Heart right ventricle (tissue), 16 donors: ENCODE results near the gene FLNA. TPM values are rescaled to one million over a fixed set of nuclear protein-coding genes. Genes with fewer than 3 reads are reported as not detected.

Experiments used
- ATAC-seq, 8 donors: fragments of 200-7000 bp; cut with Tn5 transposase; one replicate each; pipeline ENCODE4 v1.9.1; 2020; ENCODE audit warnings: mild to moderate bottlenecking in 8 of 8, moderate library complexity in 8 of 8, moderate number of reproducible peaks in 1 of 8
- DNase-seq, 2 donors: peaks; one replicate each; pipeline ENCODE4 v3.0.0-alpha.2; 2020
- H3K27ac ChIP-seq, 10 donors: fragments of 200-600 bp; sonication (generic) in 2 of 10; one replicate each; pipeline versions ENCODE4 v1.5.0 to v1.8.0; 2020 to 2022; ENCODE audit warnings: mild to moderate bottlenecking in 3 of 10
- H3K27me3 ChIP-seq, 7 donors: fragments of 200-600 bp; one replicate each; pipeline ENCODE4 v1.8.0; 2021 to 2022; ENCODE audit warnings: mild to moderate bottlenecking in 2 of 7
- H3K36me3 ChIP-seq, 9 donors: fragments of 200-600 bp; sonication (generic) in 1 of 9; one replicate each; pipeline versions ENCODE4 v1.5.0 to v1.8.0; 2020 to 2022; ENCODE audit warnings: mild to moderate bottlenecking in 2 of 9
- H3K4me1 ChIP-seq, 9 donors: fragments of 200-600 bp; sonication (generic) in 1 of 9; one replicate each; pipeline versions ENCODE4 v1.5.0 to v1.8.0; 2020 to 2022; ENCODE audit warnings: mild to moderate bottlenecking in 4 of 9
- H3K4me3 ChIP-seq, 10 donors: fragments of 200-600 bp; sonication (generic) in 2 of 10; one replicate each; pipeline versions ENCODE4 v1.5.0 to v1.8.0; 2020 to 2022; ENCODE audit warnings: mild to moderate bottlenecking in 7 of 10, moderate library complexity in 2 of 10
- H3K9me3 ChIP-seq, 11 donors: fragments of 200-600 bp in 10 of 11; sonication (generic) in 2 of 11; one replicate each; pipeline versions ENCODE4 v1.5.0 to v1.8.0; 2013 to 2022; ENCODE audit warnings: mild to moderate bottlenecking in 2 of 11, control low read depth in 1 of 11, moderate library complexity in 1 of 11
- WGBS, 2 donors: extraction: QIAGEN DNeasy Blood & Tissue Kit; methylation state at CpG; one replicate each; pipeline ENCODE4 v1.1.7; 2013; ENCODE audit warnings: inconsistent platforms in 1 of 2; 5-methylcytosine and 5-hydroxymethylcytosine counted together
- intact Hi-C, 10 donors: fragments of 100-400 bp; cut with DNase I; formaldehyde crosslinking; loops; one replicate each; pipeline versions ENCODE4 v1.11.1 to v1.14.2; 2022
- long read RNA-seq, 3 donors: library from polyadenylated mRNA; unstranded; transcript quantifications; one replicate each; pipeline ENCODE4 v2.0.0, GENCODE V29; 2020 to 2021
- polyA plus RNA-seq, 2 donors: library from polyadenylated mRNA; stranded (reverse); fragments of 200-250 nt; gene quantifications; one replicate each; pipeline ENCODE4 v1.2.3, GENCODE V29; 2013
- total RNA-seq, 10 donors: library from RNA; stranded (reverse); fragmentation: NEBNext Ultra II Directional in 3 of 10; extraction: Animal tissue kit (Norgen Biotek cat#: 25700) in 3 of 10; gene quantifications; one replicate each; pipeline versions ENCODE4 v1.2.1 to v1.2.4, GENCODE V29; 2021 to 2023
- TF ChIP-seq, protein P1 (sequence below), 9 donors: fragments of 200-600 bp; sonication (generic) in 2 of 9; IDR thresholded peaks; one replicate each; pipeline versions ENCODE4 v1.5.0 to v1.8.0; 2021 to 2022; ENCODE audit warnings: antibody characterized with exemption in 9 of 9, mild to moderate bottlenecking in 5 of 9, moderate library complexity in 1 of 9
- donor health status: Arrhythmogenic right ventricular cardiomyopathy.
- donor health status: ischemic (EF 13 %, LVEDD 7.1; RV severe dilation, severe dysfunction).
- donor health status: healthy with polysubstance abuse.
- donor health status: DM: no; HTN: yes; CAD: no.
- donor health status: DM: no; HTN: no; CAD: no.
- donor health status: ischemic (EF 25% LVEDD 6.9; RV normal size, moderate dysfunction).
- donor health status: ischemic (EF 25% LVEDD 5.7; RV mildly dilated, moderate dysfunction).
- donor health status: healthy.
- donor health status: DM: yes; HTN: yes; CAD: no.
- donor health status: Ischemic cardiomyopathy.
- donor health status: ischemic (EF 35%, LVEDD 5.7; RV mildly dilated, moderate dysfunction).
- donor health status: nonischemic (EF 11% LVEDD 7.7; RV severe dilation, severe dysfunction).
- donor health status: DM: yes; HTN: yes; CAD: no.
- donor health status: PGD.
- donor health status: ischemic (EF 29% LVEDD 5.4; RV normal size, mild dysfunction).
- donor health status: nonischemic (EF 23%, LVEDD 6.1; RV moderate dilation, normal function).

The FLNA gene
- total RNA-seq (100 to 1,000 TPM; 139 to 288 (median 181) TPM), polyA plus RNA-seq (100 to 1,000 TPM; 368 to 442 TPM)
- long read RNA-seq, donor 1, full-length matches to known transcripts = 13 of 206 reads
- long read RNA-seq, donor 1, partial matches to known transcripts = 165 of 206 reads
- long read RNA-seq, donor 1, other reads (novel, unspliced or antisense) = 28 of 206 reads
- long read RNA-seq, donor 2, full-length matches to known transcripts = 14 of 335 reads
- long read RNA-seq, donor 2, partial matches to known transcripts = 269 of 335 reads
- long read RNA-seq, donor 2, other reads (novel, unspliced or antisense) = 52 of 335 reads
- long read RNA-seq, donor 3, transcript FLNA-209 (3 exons, 1,026 nt) = major isoform, 8 of 495 reads
- long read RNA-seq, donor 3, partial matches to known transcripts = 442 of 495 reads
- long read RNA-seq, donor 3, other reads (novel, unspliced or antisense) = 45 of 495 reads

DNA sequence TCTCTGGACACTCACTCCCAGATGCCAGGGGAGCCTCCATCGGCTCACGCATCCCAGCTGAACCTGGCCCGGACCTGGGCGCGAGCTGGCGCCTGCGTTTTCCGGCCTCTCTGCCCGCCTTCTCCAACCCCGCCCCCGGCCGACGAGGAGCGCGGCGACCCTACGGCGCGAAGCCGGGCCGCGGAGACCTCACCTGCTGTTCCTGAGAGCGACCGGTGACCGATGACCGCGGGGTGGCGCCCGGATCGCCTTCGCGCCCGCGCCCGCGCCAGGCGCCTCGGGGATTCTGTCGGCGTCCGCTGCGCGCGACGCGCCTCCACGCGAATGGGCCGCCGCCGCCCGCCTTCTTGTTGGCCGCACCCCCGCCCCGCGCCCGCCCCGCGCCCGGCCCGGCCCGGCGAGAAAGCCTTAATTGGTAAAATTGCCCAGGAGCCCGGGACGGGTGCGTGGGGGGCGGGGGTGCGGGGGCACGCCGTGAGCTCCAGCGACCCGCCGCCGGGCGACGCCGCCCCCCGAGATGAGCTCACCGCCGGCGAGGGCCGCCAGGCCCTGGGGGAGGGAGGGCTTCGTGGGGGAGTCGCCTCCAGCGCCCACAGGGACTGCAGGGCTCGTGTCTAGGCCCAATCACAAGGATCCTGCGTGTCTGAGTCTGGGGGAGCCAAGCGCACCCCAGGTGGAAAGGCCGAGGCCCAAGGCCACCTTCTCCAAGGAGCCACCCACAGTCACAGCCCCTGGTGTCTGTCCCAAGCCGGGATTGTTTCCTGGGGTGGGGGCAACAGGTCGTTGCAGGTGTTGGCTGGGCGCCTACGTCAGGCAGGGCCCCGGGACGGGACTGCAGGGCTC, at the start of gene FLNA:
Gene FLNA (minus strand): TSS at position 322 of the 843 bp plus-strand sequence. CDS start 3,389 bp downstream, outside the sequence.
- 7% methylated on average over 31 to 77 of the region's 95 CpGs for whole genome bisulfite sequencing, 2 donors
- DNase-seq = peak in 1 of 2 donors; percentile 53

GRCh38 chrX:154420402-154420756, 45.9 kb upstream of the FLNA start:
- Histone ChIP-seq H3K9me3 (no peaks in the 10 kb centered on the region), H3K4me3 (peak overlapping the region in 7 of 10 donors; percentile 12 to 42 (median 32)), H3K27ac (peak overlapping the region; percentile 20 to 86 (median 74)), H3K4me1 (peaks cover 0 to 22% (median 0%) of the 10 kb centered on the region in 9 donors), H3K27me3 (no peaks in the 10 kb centered on the region), H3K36me3 (peaks cover 0 to 6% (median 0%) of the 10 kb centered on the region in 9 donors)
- TF ChIP-seq, protein P1, sequence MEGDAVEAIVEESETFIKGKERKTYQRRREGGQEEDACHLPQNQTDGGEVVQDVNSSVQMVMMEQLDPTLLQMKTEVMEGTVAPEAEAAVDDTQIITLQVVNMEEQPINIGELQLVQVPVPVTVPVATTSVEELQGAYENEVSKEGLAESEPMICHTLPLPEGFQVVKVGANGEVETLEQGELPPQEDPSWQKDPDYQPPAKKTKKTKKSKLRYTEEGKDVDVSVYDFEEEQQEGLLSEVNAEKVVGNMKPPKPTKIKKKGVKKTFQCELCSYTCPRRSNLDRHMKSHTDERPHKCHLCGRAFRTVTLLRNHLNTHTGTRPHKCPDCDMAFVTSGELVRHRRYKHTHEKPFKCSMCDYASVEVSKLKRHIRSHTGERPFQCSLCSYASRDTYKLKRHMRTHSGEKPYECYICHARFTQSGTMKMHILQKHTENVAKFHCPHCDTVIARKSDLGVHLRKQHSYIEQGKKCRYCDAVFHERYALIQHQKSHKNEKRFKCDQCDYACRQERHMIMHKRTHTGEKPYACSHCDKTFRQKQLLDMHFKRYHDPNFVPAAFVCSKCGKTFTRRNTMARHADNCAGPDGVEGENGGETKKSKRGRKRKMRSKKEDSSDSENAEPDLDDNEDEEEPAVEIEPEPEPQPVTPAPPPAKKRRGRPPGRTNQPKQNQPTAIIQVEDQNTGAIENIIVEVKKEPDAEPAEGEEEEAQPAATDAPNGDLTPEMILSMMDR (IDR thresholded peaks at IDR 0.05) = no peak
- 23 to 48% methylated on average over 10 of the region's 10 CpGs for WGBS, 2 donors
- intact Hi-C loops = no loop called here
- DNase-seq (no peak), ATAC-seq (peak in 7 of 8 donors; percentile 17 to 56 (median 35))

More for the DNA sequence above, at the start of gene FLNA:
- peaks cover 0 to 37% (median 31%) of the 10 kb centered on the region in 9 donors for H3K4me1 ChIP-seq
- no peak for ATAC-seq
- intact Hi-C loops = loop anchor here in 1 of 10 donors (1.0 kb wide), 1 partner anchor 160 kb away; no protein-coding TSS in a partner anchor
- H3K27ac ChIP-seq = peak within 1 kb of the TSS in 9 of 10 donors; percentile 28 to 98 (median 87)
- peak within 1 kb of the TSS in 9 of 10 donors; percentile 31 to 92 (median 51) for H3K4me3 ChIP-seq
- TF ChIP-seq, protein P1 (IDR thresholded peaks at IDR 0.05) = peak in 3 of 9 donors; percentile 42 to 50 (median 46)
- peaks cover 0 to 16% (median 0%) of the 10 kb centered on the region in 11 donors for H3K9me3 ChIP-seq
- no peaks in the 10 kb centered on the region for H3K27me3 ChIP-seq
- H3K36me3 ChIP-seq = no peaks in the 10 kb centered on the region

DNA sequence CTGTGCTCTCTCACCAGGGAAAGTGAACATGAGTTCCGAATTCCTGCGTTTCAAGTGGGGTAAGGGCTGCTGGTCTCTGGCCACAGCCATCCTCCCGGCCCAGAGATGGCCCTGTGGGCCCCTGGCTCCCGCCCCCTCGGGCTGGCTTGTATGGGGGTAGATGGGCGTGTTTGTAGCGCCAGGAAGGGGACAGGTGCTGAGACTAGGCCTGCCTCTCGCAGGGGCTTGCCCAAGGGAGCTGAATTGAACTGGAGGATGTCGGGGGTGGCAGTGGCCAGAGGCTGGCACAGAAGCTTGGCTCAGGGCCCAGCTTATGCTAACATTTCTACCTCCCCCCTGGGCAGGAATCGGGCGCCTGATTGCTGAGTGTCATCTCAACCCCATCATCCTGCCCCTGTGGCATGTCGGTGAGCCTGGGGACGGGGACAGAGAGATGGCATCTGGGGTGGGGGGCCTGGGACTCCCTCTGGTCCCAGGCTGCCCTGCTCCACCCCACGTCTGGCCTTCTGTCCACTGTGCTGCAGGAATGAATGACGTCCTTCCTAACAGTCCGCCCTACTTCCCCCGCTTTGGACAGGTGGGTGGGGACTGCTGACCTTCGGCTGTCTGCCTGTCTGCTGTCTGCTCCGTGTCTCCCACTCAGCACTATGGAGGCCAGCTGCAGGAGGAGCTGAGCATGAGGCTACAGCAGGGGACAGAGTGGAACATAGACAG, 45.4 kb upstream of the FLNA start:
- intact Hi-C loops = no loop called here
- no peaks in the 10 kb centered on the region for H3K27me3 ChIP-seq
- peaks cover 0 to 22% (median 0%) of the 10 kb centered on the region in 9 donors for H3K4me1 ChIP-seq
- peaks cover 0 to 10% (median 0%) of the 10 kb centered on the region in 9 donors for H3K36me3 ChIP-seq
- H3K4me3 ChIP-seq = peak overlapping the region in 7 of 10 donors; percentile 12 to 42 (median 32)
- 32 to 44% methylated on average over 14 to 19 of the region's 19 CpGs for WGBS, 2 donors
- DNase-seq = peak; percentile 28 to 56
- TF ChIP-seq, protein P1 (IDR thresholded peaks at IDR 0.05) = no peak
- no peaks in the 10 kb centered on the region for H3K9me3 ChIP-seq
- H3K27ac ChIP-seq = peak overlapping the region; percentile 20 to 86 (median 74)
- peak; percentile 71 to 96 (median 91) for ATAC-seq
